Measurements from ENCODE around the gene GPR27. TPM values are rescaled to one million over a fixed set of nuclear protein-coding genes. Genes with fewer than 3 reads are reported as not detected.

The GPR27 gene
- total RNA-seq, 1 donor: not detected

DNA sequence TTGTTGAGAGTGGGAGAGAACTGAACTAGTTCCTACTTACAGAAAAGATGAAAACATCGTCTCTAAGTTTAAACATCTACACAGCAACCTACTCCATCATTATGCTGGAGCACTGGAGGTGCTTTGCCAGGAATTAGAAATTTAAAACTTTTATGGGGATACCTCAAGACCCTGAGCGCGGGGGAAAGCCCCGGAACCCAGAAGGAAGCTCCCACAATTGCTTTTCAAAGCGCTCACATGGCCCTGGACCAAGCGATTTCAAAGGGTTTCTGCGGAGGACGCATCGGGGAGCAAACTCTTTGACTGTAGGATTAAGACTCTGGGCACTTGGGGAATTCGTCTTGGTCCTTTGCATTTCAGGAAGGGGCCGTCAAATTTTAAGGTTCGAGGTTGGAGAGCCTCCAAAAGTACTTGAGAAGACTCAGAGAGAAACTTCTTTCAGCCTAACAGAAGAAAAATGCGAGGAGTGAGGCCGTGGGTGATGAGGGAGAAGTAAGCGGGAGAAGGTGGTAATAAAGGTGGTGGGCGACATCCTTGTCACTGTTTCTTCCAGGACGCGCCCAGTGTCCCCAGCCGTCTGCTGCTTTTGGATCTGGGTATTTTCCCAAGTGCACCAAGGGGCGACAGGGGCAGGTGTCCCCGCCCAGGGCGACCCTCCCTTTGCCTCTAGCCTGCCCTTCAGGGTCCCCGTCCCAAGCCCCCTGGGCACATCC lies 30.7 kb downstream of the GPR27 start:
- H3K4me3 ChIP-seq (ENCODE audit: low read depth, low read length): no peak overlapping the region
- TF ChIP-seq, protein P1, sequence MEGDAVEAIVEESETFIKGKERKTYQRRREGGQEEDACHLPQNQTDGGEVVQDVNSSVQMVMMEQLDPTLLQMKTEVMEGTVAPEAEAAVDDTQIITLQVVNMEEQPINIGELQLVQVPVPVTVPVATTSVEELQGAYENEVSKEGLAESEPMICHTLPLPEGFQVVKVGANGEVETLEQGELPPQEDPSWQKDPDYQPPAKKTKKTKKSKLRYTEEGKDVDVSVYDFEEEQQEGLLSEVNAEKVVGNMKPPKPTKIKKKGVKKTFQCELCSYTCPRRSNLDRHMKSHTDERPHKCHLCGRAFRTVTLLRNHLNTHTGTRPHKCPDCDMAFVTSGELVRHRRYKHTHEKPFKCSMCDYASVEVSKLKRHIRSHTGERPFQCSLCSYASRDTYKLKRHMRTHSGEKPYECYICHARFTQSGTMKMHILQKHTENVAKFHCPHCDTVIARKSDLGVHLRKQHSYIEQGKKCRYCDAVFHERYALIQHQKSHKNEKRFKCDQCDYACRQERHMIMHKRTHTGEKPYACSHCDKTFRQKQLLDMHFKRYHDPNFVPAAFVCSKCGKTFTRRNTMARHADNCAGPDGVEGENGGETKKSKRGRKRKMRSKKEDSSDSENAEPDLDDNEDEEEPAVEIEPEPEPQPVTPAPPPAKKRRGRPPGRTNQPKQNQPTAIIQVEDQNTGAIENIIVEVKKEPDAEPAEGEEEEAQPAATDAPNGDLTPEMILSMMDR (IDR thresholded peaks at IDR 0.05; ENCODE audit: insufficient read depth, low read length): no peak
- DNase-seq (ENCODE audit: low read depth): no peak

DNA sequence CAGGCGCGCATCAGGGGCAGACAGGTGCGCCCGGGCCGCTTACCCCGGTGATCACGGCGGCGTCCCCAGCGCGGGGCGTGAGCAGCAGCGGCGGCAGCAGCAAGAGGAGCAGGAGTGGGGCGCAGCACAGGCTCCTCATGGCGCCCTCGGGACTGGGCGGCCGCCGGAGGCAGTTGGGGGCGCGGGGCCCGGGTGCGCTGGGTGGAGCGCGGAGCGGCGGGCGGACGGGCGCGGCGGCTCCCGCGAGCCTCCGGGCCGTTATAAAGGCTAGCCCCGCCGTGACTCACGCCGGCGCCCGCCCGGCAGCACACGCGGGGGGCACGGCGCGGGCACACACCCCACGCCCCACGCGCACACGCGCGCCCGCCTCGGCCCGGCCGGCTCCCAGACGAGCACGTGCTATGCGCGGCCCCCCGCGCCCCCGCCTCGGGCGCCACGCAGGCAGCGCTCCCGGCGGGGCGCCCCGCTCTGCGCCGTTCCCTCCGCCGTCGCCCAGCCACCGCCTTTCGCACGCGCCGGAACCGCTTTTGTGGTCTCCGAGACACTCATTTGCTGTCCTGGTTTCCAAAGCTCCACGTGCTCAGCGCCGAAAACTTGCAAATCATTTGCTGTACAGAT lies 31.4 kb downstream of the GPR27 start, which contains the start of gene PROK2:
Gene PROK2, minus strand, starts transcription at position 235 of the 618 bp plus-strand sequence. Its CDS starts 96 bp downstream, at position 139.
- H3K4me3 ChIP-seq (ENCODE audit: low read depth, low read length): no peak within 1 kb of the TSS
- no peak for DNase-seq (ENCODE audit: low read depth)
- TF ChIP-seq, protein P1 (IDR thresholded peaks at IDR 0.05; ENCODE audit: insufficient read depth, low read length): no peak

DNA sequence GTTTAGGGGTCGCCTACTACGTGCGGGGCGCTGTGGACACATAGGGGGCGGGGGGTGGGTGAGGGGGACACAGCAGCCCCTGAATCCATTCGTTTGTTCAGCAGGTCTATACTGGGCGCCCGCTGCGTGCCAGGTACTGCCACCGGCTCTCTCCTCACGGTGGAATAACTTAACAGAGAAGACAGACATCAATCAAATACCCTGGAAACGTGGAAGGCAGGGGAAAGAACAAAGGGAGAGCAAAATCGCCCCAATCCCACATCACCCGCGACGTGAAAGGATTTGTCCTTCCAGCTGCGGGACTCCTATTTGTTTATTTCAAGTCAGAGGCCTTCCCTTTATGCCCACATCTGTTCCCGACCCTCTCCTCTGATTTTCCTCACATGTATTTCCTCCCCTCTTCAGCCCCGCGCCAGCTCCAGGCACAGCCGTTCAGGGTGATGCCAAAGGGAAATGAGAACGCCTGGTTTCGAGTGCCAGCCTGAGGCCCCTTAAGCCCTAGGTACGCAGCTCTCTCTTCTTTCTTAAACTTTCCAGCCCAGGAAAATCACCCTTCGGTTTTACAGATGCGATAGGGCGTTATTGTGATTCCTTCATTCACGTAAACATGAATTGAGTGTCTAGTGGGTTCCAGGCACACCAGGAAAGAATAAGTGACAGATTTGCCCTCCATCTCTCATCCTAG lies 32.0 kb downstream of the GPR27 start:
- TF ChIP-seq, protein P1 (IDR thresholded peaks at IDR 0.05; ENCODE audit: insufficient read depth, low read length): no peak
- no peak overlapping the region for H3K4me3 ChIP-seq (ENCODE audit: low read depth, low read length)
- no peak for DNase-seq (ENCODE audit: low read depth)

DNA sequence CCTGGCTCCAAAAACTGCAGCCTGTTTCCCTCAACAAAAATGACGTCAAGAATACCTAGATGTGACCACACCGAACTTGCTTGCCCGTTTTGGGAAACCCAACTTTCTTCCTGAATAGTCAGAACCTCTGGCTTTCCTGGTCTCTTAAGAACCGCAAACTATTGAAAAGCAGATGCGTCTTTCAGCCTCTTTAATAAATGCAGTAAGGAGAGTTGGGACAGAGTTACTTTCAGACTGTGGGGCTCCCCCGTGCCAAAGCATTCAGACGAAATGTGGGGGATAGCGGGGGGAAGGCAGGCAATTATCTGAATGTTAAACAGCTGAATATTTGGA lies 32.5 kb downstream of the GPR27 start:
- no peak for DNase-seq (ENCODE audit: low read depth)
- TF ChIP-seq, protein P1 (IDR thresholded peaks at IDR 0.05; ENCODE audit: insufficient read depth, low read length): no peak
- no peak overlapping the region for H3K4me3 ChIP-seq (ENCODE audit: low read depth, low read length)

DNA sequence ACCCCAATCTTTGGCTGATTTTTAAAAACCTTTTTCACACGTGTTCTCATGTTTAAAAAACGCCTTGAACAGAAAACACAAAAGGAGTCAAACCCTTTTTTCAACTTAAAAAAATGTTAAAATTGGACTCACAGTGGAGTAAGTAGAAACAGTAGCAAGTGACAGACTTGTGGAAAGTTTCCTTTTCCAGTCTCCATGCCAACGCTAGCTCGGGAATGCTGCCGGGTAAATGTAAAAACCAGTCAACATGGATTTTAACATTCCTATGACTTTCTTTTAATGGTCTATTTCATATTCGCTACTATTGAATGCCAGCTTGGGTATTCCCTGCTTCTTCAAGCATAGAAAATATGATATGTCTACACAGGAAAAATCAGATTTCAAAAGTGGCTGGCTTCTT lies 32.9 kb downstream of the GPR27 start:
- no peak for DNase-seq (ENCODE audit: low read depth)
- H3K4me3 ChIP-seq (ENCODE audit: low read depth, low read length): no peak overlapping the region
- TF ChIP-seq, protein P1 (IDR thresholded peaks at IDR 0.05; ENCODE audit: insufficient read depth, low read length): no peak

DNA sequence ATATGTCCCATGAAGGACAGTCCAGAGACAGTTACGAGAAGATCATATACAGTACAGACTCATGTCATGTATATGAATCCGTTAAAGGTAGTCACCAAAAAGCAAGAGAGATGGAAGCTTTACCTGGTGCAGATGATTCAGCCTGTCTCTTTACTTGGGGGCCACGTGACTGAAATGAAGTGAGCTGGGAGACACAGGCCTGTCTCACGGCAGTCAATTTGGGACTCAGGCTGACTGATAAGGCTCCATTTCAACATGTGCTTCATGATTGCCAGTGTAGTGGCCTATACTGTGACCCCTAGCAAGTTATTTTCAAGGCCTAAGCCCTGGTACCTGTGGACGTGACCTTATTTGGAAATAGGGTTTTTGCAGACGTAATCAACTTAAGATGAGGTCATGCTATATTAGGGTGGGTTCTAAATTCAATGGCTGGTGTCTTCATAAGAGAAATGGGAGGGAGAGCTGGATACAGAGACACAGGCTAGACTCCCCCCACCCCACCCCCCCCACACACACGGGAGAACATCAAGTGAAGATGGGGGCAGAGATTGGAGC lies 34.3 kb downstream of the GPR27 start:
- no peak for DNase-seq (ENCODE audit: low read depth)
- H3K4me3 ChIP-seq (ENCODE audit: low read depth, low read length): no peak overlapping the region
- TF ChIP-seq, protein P1 (IDR thresholded peaks at IDR 0.05; ENCODE audit: insufficient read depth, low read length): no peak

Measured in fibroblast of the aortic adventitia (primary cell).